Bronchial epithelial cell (primary cell): ENCODE results near the gene STAC3. TPM values are rescaled to one million over a fixed set of nuclear protein-coding genes. Genes with fewer than 3 reads are reported as not detected.

ENCODE experiments used
- DNase-seq: peaks from one replicate; pipeline ENCODE4 v3.0.0-alpha.2; 2010; ENCODE audit warnings: low read depth
- FAIRE-seq: peaks from 2 replicates; lab custom pipeline; 2011; peaks lifted over from hg19 to GRCh38; lab: Jason Lieb, UNC
- H3K27me3 ChIP-seq: 2 replicates; pipeline ENCODE4 v1.5.1; 2011; ENCODE audit warnings: low read length; ENCODE audit not compliant: control insufficient read depth, insufficient read depth
- H3K36me3 ChIP-seq: 2 replicates; pipeline ENCODE4 v1.5.1; 2011; ENCODE audit warnings: low read length; ENCODE audit not compliant: control insufficient read depth, insufficient read depth
- H3K4me3 ChIP-seq: 2 replicates; pipeline ENCODE4 v1.5.1; 2011; ENCODE audit warnings: mild to moderate bottlenecking, low read depth, low read length, control low read depth
- total RNA-seq: library from RNA; depleted of rRNA; stranded (reverse); fragments of >200 nt; gene quantifications from 2 replicates; pipeline ENCODE4 v1.2.1, GENCODE V29; 2014
- TF ChIP-seq, protein P1 (sequence below): IDR thresholded peaks from 2 replicates; pipeline ENCODE4 v1.5.1; 2011; ENCODE audit warnings: mild to moderate bottlenecking, moderate library complexity, low read length, control low read depth, inconsistent platforms; ENCODE audit not compliant: insufficient read depth, severe bottlenecking

The STAC3 gene
- total RNA-seq, 1 donor from 2014 or later: 0.26 TPM

GRCh38 chr12:57203201-57203600 lies 47.8 kb downstream of the STAC3 start:
- no peaks in the 10 kb centered on the region for H3K27me3 ChIP-seq
- no peak overlapping the region for H3K4me3 ChIP-seq
- H3K36me3 ChIP-seq: peaks cover 42% of the 10 kb centered on the region
- TF ChIP-seq, protein P1, sequence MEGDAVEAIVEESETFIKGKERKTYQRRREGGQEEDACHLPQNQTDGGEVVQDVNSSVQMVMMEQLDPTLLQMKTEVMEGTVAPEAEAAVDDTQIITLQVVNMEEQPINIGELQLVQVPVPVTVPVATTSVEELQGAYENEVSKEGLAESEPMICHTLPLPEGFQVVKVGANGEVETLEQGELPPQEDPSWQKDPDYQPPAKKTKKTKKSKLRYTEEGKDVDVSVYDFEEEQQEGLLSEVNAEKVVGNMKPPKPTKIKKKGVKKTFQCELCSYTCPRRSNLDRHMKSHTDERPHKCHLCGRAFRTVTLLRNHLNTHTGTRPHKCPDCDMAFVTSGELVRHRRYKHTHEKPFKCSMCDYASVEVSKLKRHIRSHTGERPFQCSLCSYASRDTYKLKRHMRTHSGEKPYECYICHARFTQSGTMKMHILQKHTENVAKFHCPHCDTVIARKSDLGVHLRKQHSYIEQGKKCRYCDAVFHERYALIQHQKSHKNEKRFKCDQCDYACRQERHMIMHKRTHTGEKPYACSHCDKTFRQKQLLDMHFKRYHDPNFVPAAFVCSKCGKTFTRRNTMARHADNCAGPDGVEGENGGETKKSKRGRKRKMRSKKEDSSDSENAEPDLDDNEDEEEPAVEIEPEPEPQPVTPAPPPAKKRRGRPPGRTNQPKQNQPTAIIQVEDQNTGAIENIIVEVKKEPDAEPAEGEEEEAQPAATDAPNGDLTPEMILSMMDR: no peak
- FAIRE-seq (no peak), DNase-seq (no peak)

- DNase-seq: no peak
- TF ChIP-seq, protein P1: no peak
- H3K27me3 ChIP-seq: no peaks in the 10 kb centered on the region
- no peak overlapping the region for H3K4me3 ChIP-seq
- H3K36me3 ChIP-seq: peaks cover 46% of the 10 kb centered on the region
- no peak for FAIRE-seq
These were observed 48.7 kb downstream of the STAC3 start for GRCh38 chr12:57202321-57202720.

- H3K4me3 ChIP-seq: no peak overlapping the region
- FAIRE-seq (no peak), DNase-seq (no peak)
- TF ChIP-seq, protein P1: no peak
- no peaks in the 10 kb centered on the region for H3K27me3 ChIP-seq
- H3K36me3 ChIP-seq: peaks cover 50% of the 10 kb centered on the region
These were observed 49.4 kb downstream of the STAC3 start for GRCh38 chr12:57201631-57202030.

GRCh38 chr12:57201219-57201618 lies 49.8 kb downstream of the STAC3 start:
- DNase-seq (no peak), FAIRE-seq (no peak)
- peaks cover 52% of the 10 kb centered on the region for H3K36me3 ChIP-seq
- no peak overlapping the region for H3K4me3 ChIP-seq
- H3K27me3 ChIP-seq: no peaks in the 10 kb centered on the region
- TF ChIP-seq, protein P1: no peak

- FAIRE-seq (no peak), DNase-seq (no peak)
- TF ChIP-seq, protein P1: no peak
- no peak overlapping the region for H3K4me3 ChIP-seq
- H3K27me3 ChIP-seq: no peaks in the 10 kb centered on the region
- peaks cover 54% of the 10 kb centered on the region for H3K36me3 ChIP-seq
These were observed 50.5 kb downstream of the STAC3 start for GRCh38 chr12:57200497-57200896.

DNA sequence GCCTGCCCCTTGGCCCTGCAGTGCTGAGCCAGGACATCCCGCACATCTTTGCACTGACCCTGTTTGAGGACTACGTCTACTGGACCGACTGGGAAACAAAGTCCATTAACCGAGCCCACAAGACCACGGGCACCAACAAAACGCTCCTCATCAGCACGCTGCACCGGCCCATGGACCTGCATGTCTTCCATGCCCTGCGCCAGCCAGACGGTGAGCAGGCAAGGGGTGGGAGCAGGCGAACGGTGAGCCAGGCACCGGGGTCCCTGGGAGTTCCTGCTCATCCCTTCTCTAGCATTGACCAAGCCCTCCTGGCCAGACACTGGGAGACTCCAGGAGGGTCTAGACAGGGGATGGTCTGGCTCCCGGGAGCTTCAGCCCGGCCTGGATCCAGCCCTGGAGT lies 51.8 kb downstream of the STAC3 start:
- no peak overlapping the region for H3K4me3 ChIP-seq
- no peak for FAIRE-seq
- TF ChIP-seq, protein P1: no peak
- H3K27me3 ChIP-seq: no peaks in the 10 kb centered on the region
- no peak for DNase-seq
- H3K36me3 ChIP-seq: peaks cover 57% of the 10 kb centered on the region
